HepG2 (cell line): ENCODE measurements around the gene RANBP2. TPM values are rescaled to one million over a fixed set of nuclear protein-coding genes. Genes with fewer than 3 reads are reported as not detected.

Experiments used
- AHDC1 ChIP-seq: sonication (generic); formaldehyde crosslinking; IDR thresholded peaks from 2 replicates; pipeline ENCODE4 v1.5.1; 2020; ENCODE audit warnings: mild to moderate bottlenecking, missing genetic modification reagents, borderline replicate concordance
- ARNT2 ChIP-seq: sonication (generic); formaldehyde crosslinking; IDR thresholded peaks from 2 replicates; pipeline ENCODE4 v1.8.0; 2022; ENCODE audit warnings: mild to moderate bottlenecking, low read depth, missing genetic modification reagents, moderate library complexity
- PRDM15 ChIP-seq: sonication (generic); formaldehyde crosslinking; IDR thresholded peaks from 2 replicates; pipeline ENCODE4 v1.4.0; 2020; ENCODE audit warnings: missing genetic modification reagents
- SSRP1 ChIP-seq: IDR thresholded peaks from 2 replicates; pipeline ENCODE4 v1.6.1; 2016; ENCODE audit warnings: control low read depth
- TERF1 ChIP-seq: sonication (generic); formaldehyde crosslinking; IDR thresholded peaks from 2 replicates; pipeline ENCODE4 v1.8.0; 2022; ENCODE audit warnings: mild to moderate bottlenecking, missing genetic modification reagents, moderate library complexity
- ZC3H4 ChIP-seq: sonication (generic); formaldehyde crosslinking; IDR thresholded peaks from 2 replicates; pipeline ENCODE4 v1.4.0; 2020; ENCODE audit warnings: missing genetic modification reagents, borderline replicate concordance
- ZKSCAN5 ChIP-seq: sonication (generic); formaldehyde crosslinking; IDR thresholded peaks from 2 replicates; pipeline ENCODE4 v1.5.1; 2020; ENCODE audit warnings: mild to moderate bottlenecking, missing genetic modification reagents
- ZNF124 ChIP-seq: sonication (generic); formaldehyde crosslinking; IDR thresholded peaks from 2 replicates; pipeline ENCODE4 v1.4.0; 2020; ENCODE audit warnings: missing genetic modification reagents
- ZNF34 ChIP-seq: sonication (generic); formaldehyde crosslinking; IDR thresholded peaks from 2 replicates; pipeline ENCODE4 v1.4.0; 2020; ENCODE audit warnings: mild to moderate bottlenecking, missing genetic modification reagents, borderline replicate concordance
- ZNF543 ChIP-seq: sonication (generic); formaldehyde crosslinking; IDR thresholded peaks from 2 replicates; pipeline ENCODE4 v1.4.0; 2020; ENCODE audit warnings: mild to moderate bottlenecking, missing genetic modification reagents
- ZNF850 ChIP-seq: sonication (generic); formaldehyde crosslinking; conservative IDR thresholded peaks from 2 replicates; pipeline ENCODE4 v1.9.0; 2021; ENCODE audit warnings: mild to moderate bottlenecking, missing genetic modification reagents
- polyA plus RNA-seq, 8 experiments: library from polyadenylated mRNA; depleted of rRNA in 3 of 8; stranded (reverse) in 7 of 8; unstranded in 1 of 8; fragments of >200 nt; fragmentation: Illumina TruSeq in 4 of 8; extraction: Trizol in 4 of 8; gene quantifications; 2 replicates each; pipeline versions ENCODE4 v1.2.1 to v1.2.3, GENCODE V29; 2011 to 2016; ENCODE audit warnings: low read depth in 4 of 8, missing spikeins in 1 of 8, mixed read lengths in 1 of 8; ENCODE audit not compliant: insufficient read depth in 1 of 8
- total RNA-seq, 5 experiments: library from RNA; depleted of rRNA; stranded (reverse); fragments of >200 nt; fragmentation: Illumina TruSeq; extraction: Trizol; gene quantifications; 2 replicates each; pipeline ENCODE4 v1.2.3, GENCODE V29; 2016; ENCODE audit warnings: low read depth in 1 of 5
- TF ChIP-seq, protein P1 (sequence below): conservative IDR thresholded peaks from 2 replicates; pipeline ENCODE4 v1.6.1; 2018; ENCODE audit warnings: missing genetic modification reagents

The RANBP2 gene
- total and polyA plus RNA-seq, 2 of the 13 experiments (the other 11 are each of a cell fraction or from before 2014, with no cell fraction given): 12.2 to 87.0 TPM

- TF ChIP-seq ZKSCAN5 (CRISPR knock-in tag) (0 out of 2 replicates have a peak, but pooled peaks have one; percentile 49), ARNT2 (CRISPR knock-in tag) (peak; percentile 99), AHDC1 (CRISPR knock-in tag) (no peak), ZNF850 (peak; percentile 90), TERF1 (CRISPR knock-in tag) (peak; percentile 95), ZNF34 (CRISPR knock-in tag) (peak; percentile 88; the same call in 1 of the 2 replicates), ZNF543 (CRISPR knock-in tag) (peak; percentile 88), ZNF124 (peak; percentile 97), ZC3H4 (CRISPR knock-in tag) (no peak), PRDM15 (CRISPR knock-in tag) (peak; percentile 72; the same call in 1 of the 2 replicates), SSRP1 (CRISPR knock-in tag) (no peak)
- TF ChIP-seq, protein P1, sequence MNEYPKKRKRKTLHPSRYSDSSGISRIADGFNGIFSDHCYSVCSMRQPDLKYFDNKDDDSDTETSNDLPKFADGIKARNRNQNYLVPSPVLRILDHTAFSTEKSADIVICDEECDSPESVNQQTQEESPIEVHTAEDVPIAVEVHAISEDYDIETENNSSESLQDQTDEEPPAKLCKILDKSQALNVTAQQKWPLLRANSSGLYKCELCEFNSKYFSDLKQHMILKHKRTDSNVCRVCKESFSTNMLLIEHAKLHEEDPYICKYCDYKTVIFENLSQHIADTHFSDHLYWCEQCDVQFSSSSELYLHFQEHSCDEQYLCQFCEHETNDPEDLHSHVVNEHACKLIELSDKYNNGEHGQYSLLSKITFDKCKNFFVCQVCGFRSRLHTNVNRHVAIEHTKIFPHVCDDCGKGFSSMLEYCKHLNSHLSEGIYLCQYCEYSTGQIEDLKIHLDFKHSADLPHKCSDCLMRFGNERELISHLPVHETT (CRISPR knock-in tag): peak; percentile 81
Observed at GRCh38 chr2:108719149-108720044, at the start of gene RANBP2 (continued).
